GM12875 (cell line): Measurements from ENCODE around the gene CACNG6.
"Not testable (repeated sequence)": the region's sequence is repeated elsewhere in the genome, so short reads cannot be mapped to it uniquely, and the experiment has no call there.

ENCODE experiments used
- H3K4me3 ChIP-seq: one replicate; pipeline ENCODE4 v1.5.1; 2011; ENCODE audit warnings: low read depth, low read length, control low read depth
- TF ChIP-seq, protein P1 (sequence below): IDR thresholded peaks from 2 replicates; pipeline ENCODE4 v1.5.1; 2011; ENCODE audit warnings: low read depth, mild to moderate bottlenecking, control low read depth, inconsistent platforms, low read length, moderate library complexity, borderline replicate concordance; ENCODE audit not compliant: insufficient read depth

The CACNG6 gene

GRCh38 chr19:54029301-54029700 lies 37.9 kb downstream of the CACNG6 start:
- no peak overlapping the region for H3K4me3 ChIP-seq
- TF ChIP-seq, protein P1, sequence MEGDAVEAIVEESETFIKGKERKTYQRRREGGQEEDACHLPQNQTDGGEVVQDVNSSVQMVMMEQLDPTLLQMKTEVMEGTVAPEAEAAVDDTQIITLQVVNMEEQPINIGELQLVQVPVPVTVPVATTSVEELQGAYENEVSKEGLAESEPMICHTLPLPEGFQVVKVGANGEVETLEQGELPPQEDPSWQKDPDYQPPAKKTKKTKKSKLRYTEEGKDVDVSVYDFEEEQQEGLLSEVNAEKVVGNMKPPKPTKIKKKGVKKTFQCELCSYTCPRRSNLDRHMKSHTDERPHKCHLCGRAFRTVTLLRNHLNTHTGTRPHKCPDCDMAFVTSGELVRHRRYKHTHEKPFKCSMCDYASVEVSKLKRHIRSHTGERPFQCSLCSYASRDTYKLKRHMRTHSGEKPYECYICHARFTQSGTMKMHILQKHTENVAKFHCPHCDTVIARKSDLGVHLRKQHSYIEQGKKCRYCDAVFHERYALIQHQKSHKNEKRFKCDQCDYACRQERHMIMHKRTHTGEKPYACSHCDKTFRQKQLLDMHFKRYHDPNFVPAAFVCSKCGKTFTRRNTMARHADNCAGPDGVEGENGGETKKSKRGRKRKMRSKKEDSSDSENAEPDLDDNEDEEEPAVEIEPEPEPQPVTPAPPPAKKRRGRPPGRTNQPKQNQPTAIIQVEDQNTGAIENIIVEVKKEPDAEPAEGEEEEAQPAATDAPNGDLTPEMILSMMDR: no peak

GRCh38 chr19:54029930-54030490 lies 38.6 kb downstream of the CACNG6 start:
- TF ChIP-seq, protein P1: peak; percentile 40; the same call in 1 of the 2 replicates
- H3K4me3 ChIP-seq: no peak overlapping the region

DNA sequence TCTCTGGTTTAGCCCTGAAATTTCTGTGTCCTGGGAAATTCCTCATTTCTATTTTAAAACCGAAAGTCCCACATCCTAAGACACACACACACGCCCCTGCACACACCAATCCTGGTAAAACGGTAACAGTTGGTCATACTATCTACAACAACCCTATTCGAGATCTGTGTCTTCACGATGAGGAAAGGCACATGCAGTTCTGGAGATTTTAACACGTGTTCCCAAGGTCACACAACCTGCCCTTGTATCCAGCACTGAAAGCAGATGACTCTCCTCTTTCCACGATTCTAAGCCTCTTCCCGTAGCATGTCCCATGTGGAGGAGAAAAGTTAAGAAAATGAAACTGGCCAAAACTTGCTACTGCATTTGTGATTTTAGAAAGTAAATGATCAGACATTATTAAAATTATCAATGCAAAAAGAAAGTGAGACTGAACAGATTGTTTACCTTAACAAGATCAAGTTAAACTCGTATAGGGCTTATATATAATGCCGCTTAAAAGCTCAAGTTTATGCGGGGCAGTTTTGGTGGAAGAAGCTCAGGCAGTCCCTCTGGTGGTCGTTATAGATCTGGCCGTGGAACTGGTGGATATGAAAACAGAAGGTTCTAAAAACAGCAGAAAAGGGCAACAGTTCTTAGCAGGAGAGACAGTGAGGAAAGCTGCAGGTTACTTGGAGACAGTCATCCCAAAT lies 39.6 kb downstream of the CACNG6 start:
- no peak overlapping the region for H3K4me3 ChIP-seq
- TF ChIP-seq, protein P1: no peak

DNA sequence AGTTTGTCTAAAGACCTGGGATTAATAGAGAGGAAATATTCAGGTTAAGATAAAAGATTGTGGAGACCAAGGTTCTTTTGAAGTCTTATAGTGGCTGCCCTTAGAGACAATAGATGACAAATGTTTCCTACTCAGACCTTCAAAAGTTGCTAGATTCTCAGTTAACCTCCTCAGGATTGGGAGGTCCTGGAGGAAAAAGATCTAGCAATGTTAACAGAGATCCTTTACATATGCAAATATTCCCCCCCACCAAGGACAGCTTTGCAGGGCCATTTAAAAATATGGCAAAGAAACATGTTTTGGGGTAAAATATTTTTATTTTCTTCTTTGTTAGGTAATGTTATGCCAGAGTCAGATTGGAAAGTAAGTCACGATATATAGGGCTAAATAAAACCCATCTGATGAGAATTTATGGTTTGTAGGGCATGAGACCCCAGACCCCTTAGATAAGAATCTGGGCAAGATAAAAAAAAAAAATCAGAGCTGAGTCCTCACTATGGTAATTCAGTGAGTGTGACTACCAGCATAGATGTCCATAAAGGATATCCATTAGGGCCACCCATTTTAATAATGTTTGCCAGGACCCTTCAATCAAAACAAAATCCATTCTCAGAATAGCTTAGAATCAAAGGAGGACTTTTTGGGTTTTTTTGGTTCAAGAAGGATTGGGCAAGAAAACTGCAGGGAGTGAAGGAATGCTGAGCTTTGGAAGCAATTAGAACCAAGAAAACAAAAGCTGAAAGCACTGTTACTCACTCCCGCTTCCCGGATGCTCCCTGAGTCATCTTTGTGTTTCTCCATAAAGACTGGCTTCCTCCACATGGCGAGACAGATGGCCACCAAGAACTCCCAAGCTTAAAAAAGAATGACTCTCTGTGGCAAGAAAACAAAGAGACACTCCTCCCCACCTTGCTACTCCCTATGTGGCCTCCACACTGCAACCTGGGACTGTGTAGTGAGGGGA lies 44.1 kb downstream of the CACNG6 start:
- TF ChIP-seq, protein P1: no peak
- H3K4me3 ChIP-seq: no peak overlapping the region

- not testable (repeated sequence) for H3K4me3 ChIP-seq
Observed at GRCh38 chr19:54036542-54036941, 45.1 kb downstream of the CACNG6 start.

DNA sequence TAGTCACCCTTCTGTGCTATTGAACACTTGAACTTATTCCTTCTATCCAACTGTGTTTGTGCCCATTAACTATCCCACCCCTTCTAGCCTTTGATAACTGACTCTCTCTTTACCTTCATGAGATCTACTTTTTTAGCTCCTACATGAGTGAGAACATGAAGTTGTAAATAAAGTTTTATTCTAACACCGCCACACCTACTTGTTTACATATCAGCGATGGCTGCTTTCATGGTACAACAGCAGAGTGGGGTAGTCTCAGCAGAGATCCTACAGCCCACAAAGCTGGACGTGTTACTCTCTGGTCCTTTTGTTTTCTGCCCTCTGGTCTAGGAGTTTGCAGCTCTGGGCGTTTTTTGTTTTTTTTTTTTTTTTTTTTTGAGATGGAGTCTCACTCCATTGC lies 48.6 kb downstream of the CACNG6 start:
- TF ChIP-seq, protein P1: no peak
- no peak overlapping the region for H3K4me3 ChIP-seq

GRCh38 chr19:54041969-54042606 lies 50.7 kb downstream of the CACNG6 start:
- TF ChIP-seq, protein P1: no peak
- no peak overlapping the region for H3K4me3 ChIP-seq
